ENCODE measurements around the gene PELI3. TPM values are rescaled to one million over a fixed set of nuclear protein-coding genes. Genes with fewer than 3 reads are reported as not detected.

The PELI3 gene
- total and polyA plus RNA-seq, 2 of the 8 experiments (the other 6 are each of a cell fraction or from before 2014, with no cell fraction given), result 5.2 to 7.6 TPM

DNA sequence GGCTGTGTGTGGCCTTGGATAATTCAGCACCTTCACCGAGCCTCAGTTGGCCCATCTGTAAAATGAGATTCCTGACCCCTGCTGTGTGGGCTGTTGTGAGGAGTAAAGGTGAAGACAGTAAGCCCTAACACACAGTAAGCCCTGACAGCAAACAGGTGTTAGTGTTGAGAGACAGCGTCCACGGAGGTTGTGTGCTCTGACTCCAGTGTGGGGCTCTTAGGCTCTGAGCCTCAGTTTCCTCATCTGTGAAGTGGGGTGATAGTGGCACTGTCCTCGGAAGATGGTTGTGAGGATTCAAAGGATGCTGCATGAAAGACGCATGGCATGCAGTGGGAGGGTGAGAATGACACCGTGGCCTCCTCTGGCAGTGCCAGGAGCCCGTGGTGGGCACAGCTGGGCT is 27.8 kb downstream of the PELI3 start (continued):
- TF ChIP-seq CTBP2 (IDR thresholded peaks at IDR 0.05; ENCODE audit: borderline replicate concordance, insufficient read depth, insufficient read length, low read length) (no peak), POLR2A (IDR thresholded peaks at IDR 0.05; ENCODE audit: control extremely low read depth in 1 of 2, low read depth in 2 of 2, low read length in 2 of 2) (no peak)
